Activated CD4-positive, alpha-beta T cell treated with anti-CD3 and anti-CD28 coated beads, Interleukin-2, amount 50 U/mL, for 24 hours (primary cell): ENCODE measurements around the gene FOXL1.
A peak's percentile ranks its signal among the peaks of the same experiment; 100 is the strongest.

ENCODE experiments used
- DNase-seq, 2 donors: peaks; one replicate each; pipeline ENCODE4 v3.0.0-alpha.2; 2020; ENCODE audit warnings: low read depth in 1 of 2, low spot score in 1 of 2

FOXL1 gene

GRCh38 chr16:86604436-86605193 is 26.3 kb downstream of the FOXL1 start:
- peak in 1 of 2 donors; percentile 26 for DNase-seq

- no peak for DNase-seq
Observed at GRCh38 chr16:86605950-86606349, 27.6 kb downstream of the FOXL1 start.

- no peak for DNase-seq
Observed at GRCh38 chr16:86608301-86608747, 30.0 kb downstream of the FOXL1 start.

- DNase-seq = no peak
Observed at GRCh38 chr16:86609115-86609514, 30.8 kb downstream of the FOXL1 start.

- no peak for DNase-seq
Observed at GRCh38 chr16:86609661-86610060, 31.3 kb downstream of the FOXL1 start.

GRCh38 chr16:86610779-86611524 is 32.6 kb downstream of the FOXL1 start:
- no peak for DNase-seq

GRCh38 chr16:86611525-86611855 is 33.1 kb downstream of the FOXL1 start:
- DNase-seq = no peak

GRCh38 chr16:86611941-86612340 is 33.6 kb downstream of the FOXL1 start:
- DNase-seq = no peak

- no peak for DNase-seq
Observed at GRCh38 chr16:86614699-86615098, 36.4 kb downstream of the FOXL1 start.

GRCh38 chr16:86616906-86617305 is 38.6 kb downstream of the FOXL1 start:
- DNase-seq = no peak

GRCh38 chr16:86618431-86619238 is 40.3 kb downstream of the FOXL1 start:
- DNase-seq = no peak

- no peak for DNase-seq
Observed at GRCh38 chr16:86619239-86619794, 41.0 kb downstream of the FOXL1 start.

GRCh38 chr16:86620184-86620583 is 41.8 kb downstream of the FOXL1 start:
- DNase-seq = no peak

- no peak for DNase-seq
Observed at GRCh38 chr16:86621966-86622365, 43.6 kb downstream of the FOXL1 start.

- DNase-seq = no peak
Observed at GRCh38 chr16:86622700-86623615, 44.6 kb downstream of the FOXL1 start.

- no peak for DNase-seq
Observed at GRCh38 chr16:86625029-86625428, 46.7 kb downstream of the FOXL1 start.

- no peak for DNase-seq
Observed at GRCh38 chr16:86625821-86626220, 47.5 kb downstream of the FOXL1 start.

GRCh38 chr16:86626284-86626683 is 47.9 kb downstream of the FOXL1 start:
- no peak for DNase-seq

- no peak for DNase-seq
Observed at GRCh38 chr16:86626966-86627365, 48.6 kb downstream of the FOXL1 start.

GRCh38 chr16:86628614-86629013 is 50.3 kb downstream of the FOXL1 start:
- DNase-seq = no peak
